ENCODE results near the gene GJA4.

The GJA4 gene

DNA sequence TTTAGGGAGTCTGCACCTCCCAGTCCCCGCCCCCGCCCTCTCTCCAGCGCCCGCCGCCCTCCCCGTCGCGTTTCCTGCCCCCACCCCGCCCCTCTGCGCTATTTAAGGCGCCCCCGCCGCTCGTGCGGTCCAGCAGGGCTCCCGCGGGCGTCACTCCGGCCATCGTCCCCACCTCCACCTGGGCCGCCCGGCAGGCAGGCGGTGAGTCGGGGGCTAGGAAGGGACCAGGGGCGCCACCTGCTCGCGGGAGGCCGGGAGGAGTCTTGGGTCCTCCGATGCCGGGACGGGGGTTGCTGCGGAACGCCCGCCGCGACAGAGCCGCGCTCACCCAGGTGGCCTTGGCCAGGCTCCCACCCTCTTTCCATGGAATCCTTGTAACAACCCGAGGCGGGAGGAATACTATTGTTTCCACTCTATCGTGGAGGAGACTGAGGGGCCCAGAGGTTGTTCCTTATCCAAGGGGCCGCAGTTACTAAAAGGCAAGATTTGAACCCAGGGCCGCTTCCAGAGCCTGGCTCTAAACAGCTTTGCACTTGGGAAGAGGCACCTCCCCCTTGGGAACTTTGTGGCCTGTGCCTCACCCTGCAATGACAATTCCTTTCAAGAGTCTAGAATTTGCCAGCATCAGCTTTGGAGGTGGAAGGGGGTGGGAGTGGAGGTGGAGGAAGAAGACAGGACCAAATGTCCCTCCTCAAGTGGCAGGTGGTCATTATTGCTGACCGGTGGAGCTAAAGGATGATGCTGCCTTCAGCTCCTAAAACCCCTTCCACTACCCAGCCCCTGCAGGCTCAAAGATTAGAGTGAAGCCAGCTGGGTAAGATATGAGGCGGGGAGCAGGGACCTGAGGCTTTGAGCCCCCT is at the start of gene GJA4:
GJA4 (plus strand) TSS at position 132 of the 860 bp plus-strand sequence. CDS start 1,215 bp downstream, outside the sequence.
- DNase-seq, result peak; percentile 20

DNA sequence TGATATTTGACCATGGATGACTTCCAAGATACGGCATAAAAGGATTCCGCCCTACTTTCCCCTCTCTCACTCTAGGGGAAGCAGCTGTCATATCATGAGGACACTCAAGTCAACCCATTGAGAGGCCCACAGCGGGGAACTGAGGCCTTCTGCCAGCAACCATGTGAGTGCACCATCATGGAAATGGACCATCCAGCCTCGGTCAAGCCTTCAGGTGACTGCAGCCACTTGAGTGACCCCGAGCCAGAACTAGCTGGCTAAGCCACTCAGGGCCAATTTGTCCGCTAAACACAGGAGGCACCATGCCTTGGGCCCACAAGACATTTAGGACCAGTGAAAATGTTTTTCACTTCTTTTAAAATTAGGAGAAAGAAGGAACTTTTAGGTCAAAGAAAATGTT is 49.0 kb upstream of the GJA4 start:
- DNase-seq, result no peak

- no peak for DNase-seq
These were observed 47.9 kb upstream of the GJA4 start for GRCh38 chr1:34744851-34745250.

GRCh38 chr1:34745666-34746065 is 47.1 kb upstream of the GJA4 start:
- no peak for DNase-seq

- no peak for DNase-seq
These were observed 46.7 kb upstream of the GJA4 start for GRCh38 chr1:34746101-34746500.

DNA sequence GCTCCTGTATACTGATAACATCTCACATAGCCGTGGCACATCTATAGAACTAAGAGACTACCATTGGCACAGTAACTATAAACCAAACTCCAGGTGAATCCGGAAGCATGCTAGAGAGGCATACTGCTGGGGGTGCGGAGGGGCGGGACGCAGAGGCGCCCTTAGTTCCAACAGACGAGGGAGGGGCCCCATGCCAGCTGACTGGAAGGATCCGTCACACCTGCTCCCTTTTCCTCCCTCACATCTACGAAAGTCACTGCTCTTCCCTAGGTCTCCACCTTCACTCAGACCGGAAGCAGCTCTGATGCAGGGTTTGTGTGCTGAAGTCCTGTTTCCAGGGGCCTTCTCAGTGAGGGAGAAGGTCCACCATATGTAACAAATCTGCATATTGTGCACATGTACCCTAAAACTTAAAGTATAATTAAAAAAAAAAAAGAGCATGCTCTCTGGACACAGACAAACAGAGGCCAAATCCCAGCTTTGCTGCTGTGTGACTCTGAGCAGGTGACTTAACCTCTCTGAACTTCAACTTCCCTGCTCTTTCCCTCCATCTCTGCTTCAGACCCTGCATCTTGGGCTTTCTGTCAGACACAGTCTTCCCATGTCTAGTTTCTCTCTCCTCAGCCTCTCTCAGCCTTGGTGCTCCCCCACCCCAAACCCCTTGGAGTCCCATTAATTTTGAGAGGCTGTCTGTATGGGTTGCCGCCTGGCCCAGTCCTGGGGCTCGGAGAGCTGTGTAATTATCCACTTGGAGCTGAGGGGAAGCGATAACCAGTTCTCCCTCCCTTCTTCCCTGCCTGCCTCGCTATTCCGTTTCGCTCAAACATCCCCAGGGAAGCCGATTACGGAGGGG is 45.8 kb upstream of the GJA4 start:
- DNase-seq, result no peak

DNA sequence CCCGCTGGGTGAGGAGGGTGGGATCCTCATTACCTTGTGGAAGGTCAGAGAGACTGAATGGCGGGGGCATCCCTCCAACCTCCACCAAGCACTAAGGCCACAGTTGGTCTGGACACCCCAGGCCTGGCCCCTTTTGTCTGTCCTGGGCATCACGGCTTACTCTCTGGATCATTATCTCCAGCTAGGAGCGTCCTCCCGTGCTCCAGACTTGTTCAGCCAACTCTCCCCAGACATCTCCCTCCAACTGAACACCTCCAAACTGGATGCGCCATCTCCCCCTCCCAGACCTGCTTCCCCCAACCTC is 45.2 kb upstream of the GJA4 start:
- DNase-seq, result no peak

DNA sequence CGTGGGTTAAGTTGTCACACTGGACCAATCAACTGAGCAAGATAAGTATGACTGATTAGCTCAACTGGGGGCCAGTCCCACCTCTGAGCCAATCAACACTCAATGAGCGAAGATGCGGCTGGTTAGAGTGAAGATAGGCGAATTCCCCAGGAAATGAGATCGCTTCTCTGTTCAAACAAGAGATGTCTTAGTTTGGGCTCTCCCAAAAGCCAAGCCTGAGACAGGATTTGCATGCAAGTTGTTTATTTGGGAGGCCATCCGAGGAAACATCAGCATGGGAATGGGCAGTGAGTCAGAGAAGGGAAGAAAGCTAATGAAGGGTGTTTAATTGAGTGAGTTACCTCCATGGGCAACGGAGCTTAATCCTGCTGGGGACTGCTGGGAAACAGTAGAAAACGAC is 42.8 kb upstream of the GJA4 start:
- no peak for DNase-seq

GRCh38 chr1:34750610-34751009 is 42.2 kb upstream of the GJA4 start:
- DNase-seq, result no peak

GRCh38 chr1:34753163-34753562 is 39.6 kb upstream of the GJA4 start:
- no peak for DNase-seq

- no peak for DNase-seq
These were observed 37.7 kb upstream of the GJA4 start, which contains the start of gene GJB5 for GRCh38 chr1:34754964-34755637. Gene GJB5 (plus strand): TSS chr1:34755047. CDS start chr1:34757331, 2,284 bp downstream.

GRCh38 chr1:34755961-34756360 is 36.8 kb upstream of the GJA4 start:
- no peak for DNase-seq

DNA sequence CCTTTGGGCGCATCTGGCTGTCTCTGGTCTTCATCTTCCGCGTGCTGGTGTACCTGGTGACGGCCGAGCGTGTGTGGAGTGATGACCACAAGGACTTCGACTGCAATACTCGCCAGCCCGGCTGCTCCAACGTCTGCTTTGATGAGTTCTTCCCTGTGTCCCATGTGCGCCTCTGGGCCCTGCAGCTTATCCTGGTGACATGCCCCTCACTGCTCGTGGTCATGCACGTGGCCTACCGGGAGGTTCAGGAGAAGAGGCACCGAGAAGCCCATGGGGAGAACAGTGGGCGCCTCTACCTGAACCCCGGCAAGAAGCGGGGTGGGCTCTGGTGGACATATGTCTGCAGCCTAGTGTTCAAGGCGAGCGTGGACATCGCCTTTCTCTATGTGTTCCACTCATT is 35.4 kb upstream of the GJA4 start:
- no peak for DNase-seq

DNA sequence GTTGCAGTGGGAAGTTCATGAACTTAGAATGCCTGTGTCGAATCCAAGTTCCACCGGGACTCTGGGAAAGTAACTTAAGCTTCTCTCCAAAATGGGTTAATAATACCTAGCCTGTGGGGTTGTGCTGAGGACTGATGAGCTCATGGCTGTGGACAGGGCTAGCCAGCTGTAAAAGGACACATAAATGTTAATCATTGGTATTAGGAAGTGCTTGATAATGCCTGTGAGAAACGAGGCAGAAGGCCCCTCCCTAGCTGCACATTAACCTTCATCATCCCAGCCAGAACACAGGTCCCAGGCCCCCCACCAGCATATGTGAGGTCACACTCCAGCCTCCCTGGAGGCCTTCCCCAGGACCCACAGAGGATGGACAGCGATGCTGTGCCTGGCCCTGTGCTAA is 34.0 kb upstream of the GJA4 start:
- no peak for DNase-seq

- DNase-seq, result no peak
These were observed 33.1 kb upstream of the GJA4 start, which contains the start of gene GJB4 for GRCh38 chr1:34759503-34760357. Gene GJB4 (plus strand): TSS chr1:34759740. CDS start chr1:34761255, 1,515 bp downstream.

GRCh38 chr1:34761176-34761761 is 31.5 kb upstream of the GJA4 start:
- no peak for DNase-seq

GRCh38 chr1:34761776-34762307 is 31.0 kb upstream of the GJA4 start:
- DNase-seq, result no peak

DNA sequence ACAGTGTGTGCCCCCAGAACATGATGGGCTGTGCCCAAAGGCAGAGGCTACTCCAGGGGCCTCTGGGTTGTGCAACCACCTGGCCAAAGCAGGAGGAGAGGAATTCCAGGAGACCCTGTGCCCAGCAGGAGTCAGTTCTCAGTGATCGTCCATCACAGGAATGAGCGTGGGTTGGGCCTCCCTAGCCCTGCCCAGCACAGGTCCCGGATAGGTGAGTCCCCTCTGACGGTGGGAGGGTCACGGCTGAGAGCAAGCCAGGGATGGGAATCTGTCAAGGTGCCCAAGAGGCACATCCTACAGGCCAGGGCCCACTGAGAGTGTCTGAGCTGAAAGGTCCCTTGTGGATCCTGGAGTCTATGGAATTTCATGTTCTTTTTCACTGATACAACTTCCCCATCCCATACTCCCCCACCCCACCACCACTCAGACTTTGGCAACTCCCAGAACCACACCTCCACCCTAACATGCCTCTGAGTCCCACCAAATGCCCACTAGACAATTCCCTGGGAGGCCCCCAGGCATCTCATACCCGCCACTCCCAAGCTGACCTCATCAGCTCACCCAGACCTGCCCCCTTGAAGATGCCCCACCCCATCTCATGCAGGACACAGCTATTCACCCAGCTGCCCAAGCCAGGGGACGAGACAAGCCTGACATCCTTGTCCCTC is 30.2 kb upstream of the GJA4 start:
- DNase-seq, result no peak

GRCh38 chr1:34763142-34763781 is 29.5 kb upstream of the GJA4 start:
- no peak for DNase-seq

- DNase-seq, result no peak
These were observed 23.9 kb upstream of the GJA4 start for GRCh38 chr1:34768856-34769255.

Data from hematopoietic multipotent progenitor cell treated with erythropoietin and hydrocortisone succinate and interleukin-3 and kit ligand, for 4 days (in vitro differentiated cells).